Liver (tissue), 9 donors: ENCODE data around the gene MOSPD2. TPM values are rescaled to one million over a fixed set of nuclear protein-coding genes. Genes with fewer than 3 reads are reported as not detected.

Experiments
- DNase-seq: peaks from one replicate; pipeline ENCODE4 v3.0.0-alpha.2; 2017; ENCODE audit warnings: low spot score
- H3K27ac ChIP-seq, 2 donors: one replicate each; pipeline ENCODE4 v1.7.0; 2013; ENCODE audit warnings: inconsistent platforms in 2 of 2, low read length in 2 of 2, control low read depth in 1 of 2, low read depth in 1 of 2, mild to moderate bottlenecking in 1 of 2
- H3K27me3 ChIP-seq, 4 donors: one replicate each; pipeline versions ENCODE4 v1.6.1 to v1.7.0; 2013; ENCODE audit warnings: low read length in 3 of 4, inconsistent platforms in 1 of 4, mild to moderate bottlenecking in 1 of 4, moderate library complexity in 1 of 4; ENCODE audit not compliant: control insufficient read depth in 4 of 4, insufficient read depth in 4 of 4
- H3K36me3 ChIP-seq, 4 donors: one replicate each; pipeline versions ENCODE4 v1.6.1 to v1.7.0; 2013; ENCODE audit warnings: low read length in 3 of 4, mild to moderate bottlenecking in 3 of 4, low read depth in 1 of 4, moderate library complexity in 1 of 4; ENCODE audit not compliant: control insufficient read depth in 4 of 4, insufficient read depth in 3 of 4
- H3K4me1 ChIP-seq, 4 donors: one replicate each; pipeline versions ENCODE4 v1.6.1 to v1.7.0; 2013; ENCODE audit warnings: low read length in 3 of 4, mild to moderate bottlenecking in 3 of 4, moderate library complexity in 1 of 4; ENCODE audit not compliant: control insufficient read depth in 4 of 4, insufficient read depth in 4 of 4
- H3K4me3 ChIP-seq, 3 donors: one replicate each; pipeline versions ENCODE4 v1.6.1 to v1.7.0; 2013; ENCODE audit warnings: low read length in 3 of 3, control low read depth in 1 of 3, low read depth in 1 of 3, mild to moderate bottlenecking in 1 of 3
- H3K9ac ChIP-seq, 2 donors: one replicate each; pipeline ENCODE4 v1.7.0; 2013; ENCODE audit warnings: low read length in 2 of 2, mild to moderate bottlenecking in 2 of 2, moderate library complexity in 2 of 2, control low read depth in 1 of 2, low read depth in 1 of 2
- H3K9me3 ChIP-seq, 4 donors: one replicate each; pipeline versions ENCODE4 v1.6.1 to v1.7.0; 2013; ENCODE audit warnings: low read length in 3 of 4; ENCODE audit not compliant: control insufficient read depth in 4 of 4
- ATF3 ChIP-seq: IDR thresholded peaks from 2 replicates; pipeline ENCODE4 v1.6.1; 2016; ENCODE audit warnings: antibody characterized with exemption
- CTCF ChIP-seq: fragments of 150-350 bp; IDR thresholded peaks from 2 replicates; pipeline ENCODE4 v1.5.1; 2017; ENCODE audit warnings: improper control_type of control experiment, low read depth, low read length; ENCODE audit not compliant: missing input control
- EGR1 ChIP-seq, 2 donors: IDR thresholded peaks; 2 replicates each; pipeline ENCODE4 v1.6.1; 2016 to 2018; ENCODE audit warnings: antibody characterized with exemption in 2 of 2, low read depth in 2 of 2
- FOXA1 ChIP-seq: IDR thresholded peaks from 2 replicates; pipeline ENCODE4 v1.6.1; 2016; ENCODE audit warnings: antibody characterized with exemption
- GABPA ChIP-seq, 2 donors: IDR thresholded peaks in 1 of 2; conservative IDR thresholded peaks in 1 of 2; 2 replicates each; pipeline ENCODE4 v1.6.1; 2016; ENCODE audit warnings: antibody characterized with exemption in 2 of 2, mild to moderate bottlenecking in 1 of 2, moderate library complexity in 1 of 2
- HNF4A ChIP-seq, 2 donors: conservative IDR thresholded peaks; 2 replicates each; pipeline ENCODE4 v1.6.1; 2016; ENCODE audit warnings: antibody characterized with exemption in 2 of 2, mild to moderate bottlenecking in 2 of 2
- HNF4G ChIP-seq: IDR thresholded peaks from 2 replicates; pipeline ENCODE4 v1.6.1; 2016; ENCODE audit warnings: antibody characterized with exemption
- JUND ChIP-seq, 2 donors: IDR thresholded peaks; 2 replicates each; pipeline ENCODE4 v1.6.1; 2016; ENCODE audit warnings: antibody characterized with exemption in 2 of 2
- NR2F2 ChIP-seq: IDR thresholded peaks from 2 replicates; pipeline ENCODE4 v1.6.1; 2016; ENCODE audit warnings: antibody characterized with exemption
- RAD21 ChIP-seq, 2 donors: IDR thresholded peaks; 2 replicates each; pipeline ENCODE4 v1.6.1; 2016; ENCODE audit warnings: antibody characterized with exemption in 2 of 2, mild to moderate bottlenecking in 2 of 2
- RXRA ChIP-seq, 2 donors: IDR thresholded peaks; 2 replicates each; pipeline ENCODE4 v1.6.1; 2017 to 2018; ENCODE audit warnings: antibody characterized with exemption in 2 of 2, mild to moderate bottlenecking in 1 of 2
- SP1 ChIP-seq: IDR thresholded peaks from 2 replicates; pipeline ENCODE4 v1.6.1; 2018; ENCODE audit warnings: antibody characterized with exemption, mild to moderate bottlenecking
- TAF1 ChIP-seq: conservative IDR thresholded peaks from 2 replicates; pipeline ENCODE4 v1.6.1; 2016; ENCODE audit warnings: antibody characterized with exemption, mild to moderate bottlenecking
- YY1 ChIP-seq: IDR thresholded peaks from 2 replicates; pipeline ENCODE4 v1.6.1; 2016; ENCODE audit warnings: antibody characterized with exemption, mild to moderate bottlenecking
- WGBS: extraction: QIAGEN DNeasy Blood & Tissue Kit; methylation state at CpG from one replicate; pipeline ENCODE4 v1.1.7; 2013; 5-methylcytosine and 5-hydroxymethylcytosine counted together
- polyA plus RNA-seq, 2 donors: library from polyadenylated mRNA; stranded (reverse) in 1 of 2; unstranded in 1 of 2; fragments of 200-250 nt in 1 of 2; fragments of >200 nt in 1 of 2; fragmentation: Nextera tagmentation in 1 of 2; extraction: Ambion mirVana in 1 of 2; gene quantifications; one replicate each; pipeline versions ENCODE4 v1.2.1 to v1.2.3, GENCODE V29; 2013 to 2015
- total RNA-seq, 2 donors: library from RNA; depleted of rRNA; stranded (reverse); fragments of >200 nt; gene quantifications; one replicate each; pipeline ENCODE4 v1.2.3, GENCODE V29; 2014
- TF ChIP-seq, protein P1 (sequence below): IDR thresholded peaks from 2 replicates; pipeline ENCODE4 v1.6.1; 2016; ENCODE audit warnings: antibody characterized with exemption, mild to moderate bottlenecking
- TF ChIP-seq, protein P2 (sequence below): IDR thresholded peaks from 2 replicates; pipeline ENCODE4 v1.6.1; 2016; ENCODE audit warnings: antibody characterized with exemption
- TF ChIP-seq, protein P3 (sequence below): IDR thresholded peaks from 2 replicates; pipeline ENCODE4 v1.6.1; 2016; ENCODE audit warnings: antibody characterized with exemption
- donor health status: healthy.
- donor health status: healthy.
- donor health status: healthy.
- donor health status: healthy.
- donor health status: healthy.

The MOSPD2 gene
- total and polyA plus RNA-seq, 4 donors, result 3.0 to 9.1 (median 4.9) TPM

GRCh38 chrX:14923761-14924160 lies 50.5 kb downstream of the MOSPD2 start:
- WGBS, result 97% methylated on average over 4 of the region's 4 CpGs
- TF ChIP-seq, protein P1, sequence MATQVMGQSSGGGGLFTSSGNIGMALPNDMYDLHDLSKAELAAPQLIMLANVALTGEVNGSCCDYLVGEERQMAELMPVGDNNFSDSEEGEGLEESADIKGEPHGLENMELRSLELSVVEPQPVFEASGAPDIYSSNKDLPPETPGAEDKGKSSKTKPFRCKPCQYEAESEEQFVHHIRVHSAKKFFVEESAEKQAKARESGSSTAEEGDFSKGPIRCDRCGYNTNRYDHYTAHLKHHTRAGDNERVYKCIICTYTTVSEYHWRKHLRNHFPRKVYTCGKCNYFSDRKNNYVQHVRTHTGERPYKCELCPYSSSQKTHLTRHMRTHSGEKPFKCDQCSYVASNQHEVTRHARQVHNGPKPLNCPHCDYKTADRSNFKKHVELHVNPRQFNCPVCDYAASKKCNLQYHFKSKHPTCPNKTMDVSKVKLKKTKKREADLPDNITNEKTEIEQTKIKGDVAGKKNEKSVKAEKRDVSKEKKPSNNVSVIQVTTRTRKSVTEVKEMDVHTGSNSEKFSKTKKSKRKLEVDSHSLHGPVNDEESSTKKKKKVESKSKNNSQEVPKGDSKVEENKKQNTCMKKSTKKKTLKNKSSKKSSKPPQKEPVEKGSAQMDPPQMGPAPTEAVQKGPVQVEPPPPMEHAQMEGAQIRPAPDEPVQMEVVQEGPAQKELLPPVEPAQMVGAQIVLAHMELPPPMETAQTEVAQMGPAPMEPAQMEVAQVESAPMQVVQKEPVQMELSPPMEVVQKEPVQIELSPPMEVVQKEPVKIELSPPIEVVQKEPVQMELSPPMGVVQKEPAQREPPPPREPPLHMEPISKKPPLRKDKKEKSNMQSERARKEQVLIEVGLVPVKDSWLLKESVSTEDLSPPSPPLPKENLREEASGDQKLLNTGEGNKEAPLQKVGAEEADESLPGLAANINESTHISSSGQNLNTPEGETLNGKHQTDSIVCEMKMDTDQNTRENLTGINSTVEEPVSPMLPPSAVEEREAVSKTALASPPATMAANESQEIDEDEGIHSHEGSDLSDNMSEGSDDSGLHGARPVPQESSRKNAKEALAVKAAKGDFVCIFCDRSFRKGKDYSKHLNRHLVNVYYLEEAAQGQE, result no peak
- TF ChIP-seq YY1 (no peak), CTCF (no peak), NR2F2 (no peak), RAD21 (IDR thresholded peaks at IDR 0.05) (no peak), TAF1 (no peak), ATF3 (no peak), HNF4A (conservative IDR thresholded peaks at IDR 0.05) (no peak), GABPA (IDR thresholded peaks at IDR 0.05 in 1 of 2, conservative IDR thresholded peaks at IDR 0.05 in 1 of 2) (no peak), HNF4G (no peak), SP1 (no peak), EGR1 (IDR thresholded peaks at IDR 0.05; ENCODE audit: low read depth in 2 of 2) (no peak), FOXA1 (no peak), JUND (IDR thresholded peaks at IDR 0.05) (no peak), RXRA (IDR thresholded peaks at IDR 0.05) (no peak)
- TF ChIP-seq, protein P2, sequence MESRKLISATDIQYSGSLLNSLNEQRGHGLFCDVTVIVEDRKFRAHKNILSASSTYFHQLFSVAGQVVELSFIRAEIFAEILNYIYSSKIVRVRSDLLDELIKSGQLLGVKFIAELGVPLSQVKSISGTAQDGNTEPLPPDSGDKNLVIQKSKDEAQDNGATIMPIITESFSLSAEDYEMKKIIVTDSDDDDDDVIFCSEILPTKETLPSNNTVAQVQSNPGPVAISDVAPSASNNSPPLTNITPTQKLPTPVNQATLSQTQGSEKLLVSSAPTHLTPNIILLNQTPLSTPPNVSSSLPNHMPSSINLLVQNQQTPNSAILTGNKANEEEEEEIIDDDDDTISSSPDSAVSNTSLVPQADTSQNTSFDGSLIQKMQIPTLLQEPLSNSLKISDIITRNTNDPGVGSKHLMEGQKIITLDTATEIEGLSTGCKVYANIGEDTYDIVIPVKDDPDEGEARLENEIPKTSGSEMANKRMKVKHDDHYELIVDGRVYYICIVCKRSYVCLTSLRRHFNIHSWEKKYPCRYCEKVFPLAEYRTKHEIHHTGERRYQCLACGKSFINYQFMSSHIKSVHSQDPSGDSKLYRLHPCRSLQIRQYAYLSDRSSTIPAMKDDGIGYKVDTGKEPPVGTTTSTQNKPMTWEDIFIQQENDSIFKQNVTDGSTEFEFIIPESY, result no peak
- TF ChIP-seq, protein P3, sequence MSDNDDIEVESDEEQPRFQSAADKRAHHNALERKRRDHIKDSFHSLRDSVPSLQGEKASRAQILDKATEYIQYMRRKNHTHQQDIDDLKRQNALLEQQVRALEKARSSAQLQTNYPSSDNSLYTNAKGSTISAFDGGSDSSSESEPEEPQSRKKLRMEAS, result no peak
- Histone ChIP-seq H3K9me3 (no peaks in the 10 kb centered on the region), H3K4me3 (no peak overlapping the region), H3K36me3 (peaks cover 0 to 3% (median 0%) of the 10 kb centered on the region in 4 donors), H3K9ac (no peak overlapping the region), H3K27me3 (no peaks in the 10 kb centered on the region), H3K4me1 (no peaks in the 10 kb centered on the region), H3K27ac (no peak overlapping the region)
- no peak for DNase-seq

DNA sequence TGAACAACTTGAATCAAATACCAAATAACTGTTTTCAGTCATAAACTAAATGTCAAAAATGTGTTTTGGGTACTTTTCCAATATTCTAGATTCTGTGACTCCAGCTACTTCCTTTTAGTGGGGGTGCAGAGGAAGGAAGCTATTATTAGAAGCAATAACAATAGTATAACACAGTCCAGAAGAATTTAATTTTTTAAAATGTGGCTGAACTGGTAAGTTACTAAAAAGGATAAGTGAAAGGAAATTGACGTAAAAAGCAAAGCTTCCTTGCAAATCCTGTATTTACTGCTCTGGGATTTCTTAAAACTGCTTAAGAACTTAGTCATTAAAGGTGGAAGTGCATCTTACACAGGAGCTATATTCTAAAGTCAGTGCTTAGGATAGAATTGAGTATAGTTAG lies 53.2 kb downstream of the MOSPD2 start:
- H3K9me3 ChIP-seq, result no peaks in the 10 kb centered on the region
- DNase-seq, result no peak
- H3K27me3 ChIP-seq, result no peaks in the 10 kb centered on the region
- H3K27ac ChIP-seq, result no peak overlapping the region
- H3K4me1 ChIP-seq, result no peaks in the 10 kb centered on the region
- no peak overlapping the region for H3K9ac ChIP-seq
- 63% methylated on average over 1 of the region's 1 CpG for WGBS
- no peaks in the 10 kb centered on the region for H3K36me3 ChIP-seq
- no peak overlapping the region for H3K4me3 ChIP-seq
- no peak for TF ChIP-seq HNF4A (conservative IDR thresholded peaks at IDR 0.05)
- no peak for TF ChIP-seq RXRA (IDR thresholded peaks at IDR 0.05)
- no peak for TF ChIP-seq FOXA1
- TF ChIP-seq YY1, result no peak
- TF ChIP-seq HNF4G, result no peak
- TF ChIP-seq, protein P1, result no peak
- no peak for TF ChIP-seq EGR1 (IDR thresholded peaks at IDR 0.05; ENCODE audit: low read depth in 2 of 2)
- no peak for TF ChIP-seq CTCF
- no peak for TF ChIP-seq ATF3
- TF ChIP-seq, protein P3, result no peak
